HEK293 (cell line): Measurements from ENCODE around the gene NCAPG2.

ENCODE experiments used
- CTCF ChIA-PET: fragments of 350-600 bp; formaldehyde crosslinking; extraction: SDS; loops from one replicate; lab custom pipeline; 2021; ENCODE audit warnings: antibody characterized with exemption; lab: Yijun Ruan, JAX
- POLR2A ChIA-PET: fragments of 300-600 bp; formaldehyde crosslinking; extraction: SDS; loops from one replicate; lab custom pipeline; 2020; ENCODE audit warnings: antibody characterized with exemption, inconsistent platforms; lab: Yijun Ruan, JAX
- H3K27ac ChIP-seq: fragments of 200-500 bp; sonication (Bioruptor generic); 2 replicates; pipeline ENCODE4 v1.5.1; 2014; ENCODE audit warnings: low read depth, low read length, control low read depth, inconsistent platforms; ENCODE audit errors: extremely low read depth
- H3K36me3 ChIP-seq, 2 experiments: fragments of 200-500 bp in 1 of 2; sonication (Bioruptor generic) in 1 of 2; 1 replicate in 1 of 2; 2 replicates in 1 of 2; pipeline ENCODE4 v1.5.1; 2014 to 2017; ENCODE audit warnings: inconsistent platforms in 2 of 2, low read length in 2 of 2; ENCODE audit not compliant: control insufficient read depth in 2 of 2, insufficient read depth in 1 of 2
- H3K4me1 ChIP-seq: fragments of 200-500 bp; sonication (Bioruptor generic); 2 replicates; pipeline ENCODE4 v1.5.1; 2014; ENCODE audit warnings: mild to moderate bottlenecking, low read length, inconsistent platforms; ENCODE audit not compliant: control insufficient read depth, insufficient read depth
- H3K4me3 ChIP-seq: 2 replicates; pipeline ENCODE4 v1.5.1; 2011; ENCODE audit warnings: low read depth, mild to moderate bottlenecking, control low read depth, low read length, moderate library complexity
- H3K9me3 ChIP-seq: fragments of 200-500 bp; sonication (Bioruptor generic); 2 replicates; pipeline ENCODE4 v1.5.1; 2014; ENCODE audit warnings: low read depth, low read length, inconsistent platforms; ENCODE audit not compliant: control insufficient read depth, insufficient read depth
- BCL11B ChIP-seq: fragments of 450-650 bp; formaldehyde crosslinking; IDR thresholded peaks from 2 replicates; pipeline ENCODE4 v1.5.1; 2016; ENCODE audit warnings: low read depth, missing biosample characterization, missing genetic modification characterization
- GLI4 ChIP-seq: fragments of 450-650 bp; formaldehyde crosslinking; IDR thresholded peaks from 2 replicates; pipeline ENCODE4 v1.5.1; 2016; ENCODE audit warnings: missing biosample characterization, missing genetic modification characterization
- GLIS2 ChIP-seq: fragments of 450-650 bp; formaldehyde crosslinking; IDR thresholded peaks from 2 replicates; pipeline ENCODE4 v1.5.1; 2016; ENCODE audit warnings: missing biosample characterization, missing genetic modification characterization
- HOXA7 ChIP-seq: sonication (generic); formaldehyde crosslinking; IDR thresholded peaks from 2 replicates; pipeline ENCODE4 v1.8.1; 2022; ENCODE audit warnings: missing genetic modification reagents, borderline replicate concordance
- KLF17 ChIP-seq: fragments of 450-650 bp; formaldehyde crosslinking; IDR thresholded peaks from 2 replicates; pipeline ENCODE4 v1.5.1; 2016; ENCODE audit warnings: missing biosample characterization, missing genetic modification characterization
- OSR2 ChIP-seq: fragments of 450-650 bp; formaldehyde crosslinking; IDR thresholded peaks from 2 replicates; pipeline ENCODE4 v1.5.1; 2016; ENCODE audit warnings: missing biosample characterization, missing genetic modification characterization
- SCRT1 ChIP-seq: fragments of 450-650 bp; formaldehyde crosslinking; IDR thresholded peaks from 2 replicates; pipeline ENCODE4 v1.5.1; 2016; ENCODE audit warnings: missing biosample characterization, missing genetic modification characterization, borderline replicate concordance
- SP7 ChIP-seq: fragments of 450-650 bp; formaldehyde crosslinking; IDR thresholded peaks from 2 replicates; pipeline ENCODE4 v1.5.1; 2016; ENCODE audit warnings: missing biosample characterization, missing genetic modification characterization
- TCF7L2 ChIP-seq: IDR thresholded peaks from 2 replicates; pipeline ENCODE4 v1.6.1; 2011; ENCODE audit warnings: low read depth, mild to moderate bottlenecking, inconsistent platforms, low read length, moderate library complexity, borderline replicate concordance
- ZBTB6 ChIP-seq: fragments of 450-650 bp; formaldehyde crosslinking; IDR thresholded peaks from 2 replicates; pipeline ENCODE4 v1.5.1; 2017; ENCODE audit warnings: missing biosample characterization, missing genetic modification characterization
- ZNF19 ChIP-seq: fragments of 450-650 bp; formaldehyde crosslinking; IDR thresholded peaks from 2 replicates; pipeline ENCODE4; 2016; ENCODE audit warnings: missing biosample characterization, missing genetic modification characterization, low read depth
- ZNF211 ChIP-seq: fragments of 450-650 bp; formaldehyde crosslinking; IDR thresholded peaks from 2 replicates; pipeline ENCODE4 v1.5.1; 2016; ENCODE audit warnings: low read depth, missing biosample characterization, missing genetic modification characterization
- ZNF266 ChIP-seq: fragments of 450-650 bp; formaldehyde crosslinking; IDR thresholded peaks from 2 replicates; pipeline ENCODE4 v1.5.1; 2016; ENCODE audit warnings: missing biosample characterization, missing genetic modification characterization, low read depth
- ZNF404 ChIP-seq: fragments of 450-650 bp; formaldehyde crosslinking; IDR thresholded peaks from 2 replicates; pipeline ENCODE4 v1.5.1; 2017; ENCODE audit warnings: missing biosample characterization, missing genetic modification characterization
- ZNF621 ChIP-seq: fragments of 450-650 bp; formaldehyde crosslinking; IDR thresholded peaks from 2 replicates; pipeline ENCODE4 v1.5.1; 2017; ENCODE audit warnings: missing biosample characterization, missing genetic modification characterization
- ZNF654 ChIP-seq: fragments of 450-650 bp; formaldehyde crosslinking; IDR thresholded peaks from 2 replicates; pipeline ENCODE4 v1.5.1; 2016; ENCODE audit warnings: low read depth, missing biosample characterization, missing genetic modification characterization
- ZNF658 ChIP-seq: fragments of 450-650 bp; formaldehyde crosslinking; IDR thresholded peaks from 2 replicates; pipeline ENCODE4; 2016; ENCODE audit warnings: missing biosample characterization, missing genetic modification characterization
- ZNF704 ChIP-seq: fragments of 450-650 bp; formaldehyde crosslinking; IDR thresholded peaks from 2 replicates; pipeline ENCODE4 v1.5.1; 2016; ENCODE audit warnings: missing biosample characterization, missing genetic modification characterization
- ZNF76 ChIP-seq: fragments of 450-650 bp; formaldehyde crosslinking; IDR thresholded peaks from 2 replicates; pipeline ENCODE4; 2016; ENCODE audit warnings: low read depth, missing biosample characterization, missing genetic modification characterization, borderline replicate concordance
- ZNF768 ChIP-seq: fragments of 450-650 bp; formaldehyde crosslinking; IDR thresholded peaks from 2 replicates; pipeline ENCODE4 v1.5.1; 2018; ENCODE audit warnings: missing biosample characterization, mild to moderate bottlenecking, missing genetic modification characterization
- ZXDB ChIP-seq: fragments of 450-650 bp; formaldehyde crosslinking; IDR thresholded peaks from 2 replicates; pipeline ENCODE4 v1.5.1; 2016; ENCODE audit warnings: missing biosample characterization, missing genetic modification characterization
- TF ChIP-seq, protein P1 (sequence below): fragments of 450-650 bp; formaldehyde crosslinking; IDR thresholded peaks from 2 replicates; pipeline ENCODE4 v1.5.1; 2016; ENCODE audit warnings: missing biosample characterization, missing genetic modification characterization

NCAPG2 gene

GRCh38 chr7:158702944-158703343 lies 1.7 kb downstream of the NCAPG2 start (continued):
- no peak for TF ChIP-seq ZNF768 (tag by site-specific recombination)
- TF ChIP-seq, all 188 proteins: peak for 0

DNA sequence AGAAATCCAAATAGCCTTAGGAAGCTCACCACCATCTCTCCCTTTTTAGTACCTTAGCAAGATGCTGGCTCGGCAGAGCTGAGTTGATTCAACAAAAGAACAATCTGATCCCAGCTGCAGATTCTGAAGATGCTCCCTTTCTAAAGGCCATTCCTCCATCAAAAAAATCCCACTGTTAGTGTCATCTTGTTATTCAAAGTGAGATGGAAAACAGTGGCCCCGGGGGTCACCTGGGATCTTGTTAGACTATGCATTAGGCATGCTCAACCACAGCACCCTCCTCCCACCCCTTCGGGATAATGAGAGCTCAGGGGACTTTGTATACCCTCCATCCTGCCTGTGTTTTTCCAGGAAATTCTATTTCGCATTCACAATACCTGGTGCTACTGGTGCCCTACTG lies 2.4 kb downstream of the NCAPG2 start:
- CTCF ChIA-PET, result interaction anchor here (0.6 kb wide), 1 partner anchor 38 kb away, joined by 3 read pairs; no protein-coding TSS in a partner anchor
- Histone ChIP-seq H3K36me3 (peaks cover 0 to 56% of the 10 kb centered on the region in 2 experiments; a peak in 2 of 3 replicates), H3K27ac (no peak overlapping the region), H3K4me3 (no peak overlapping the region), H3K4me1 (no peaks in the 10 kb centered on the region)
- POLR2A ChIA-PET, result no interaction called here
- TF ChIP-seq BCL11B (tag by site-specific recombination), result no peak
- no peak for TF ChIP-seq ZNF704 (tag by site-specific recombination)
- TF ChIP-seq ZNF404 (tag by site-specific recombination), result no peak
- no peak for TF ChIP-seq ZXDB
- no peak for TF ChIP-seq ZNF658 (tag by site-specific recombination)
- TF ChIP-seq KLF17, result no peak
- no peak for TF ChIP-seq HOXA7
- no peak for TF ChIP-seq TCF7L2
- TF ChIP-seq ZNF266, result no peak
- no peak for TF ChIP-seq ZNF19 (tag by site-specific recombination)
- no peak for TF ChIP-seq SP7
- no peak for TF ChIP-seq ZNF211
- TF ChIP-seq OSR2, result no peak
- no peak for TF ChIP-seq ZNF654
- TF ChIP-seq SCRT1 (tag by site-specific recombination), result no peak
- TF ChIP-seq GLI4 (tag by site-specific recombination), result no peak
- TF ChIP-seq, protein P1, sequence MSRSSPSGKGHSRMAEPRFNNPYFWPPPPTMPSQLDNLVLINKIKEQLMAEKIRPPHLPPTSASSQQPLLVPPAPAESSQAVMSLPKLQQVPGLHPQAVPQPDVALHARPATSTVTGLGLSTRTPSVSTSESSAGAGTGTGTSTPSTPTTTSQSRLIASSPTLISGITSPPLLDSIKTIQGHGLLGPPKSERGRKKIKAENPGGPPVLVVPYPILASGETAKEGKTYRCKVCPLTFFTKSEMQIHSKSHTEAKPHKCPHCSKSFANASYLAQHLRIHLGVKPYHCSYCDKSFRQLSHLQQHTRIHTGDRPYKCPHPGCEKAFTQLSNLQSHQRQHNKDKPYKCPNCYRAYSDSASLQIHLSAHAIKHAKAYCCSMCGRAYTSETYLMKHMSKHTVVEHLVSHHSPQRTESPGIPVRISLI (tag by site-specific recombination), result no peak
- TF ChIP-seq ZNF76 (tag by site-specific recombination), result no peak
- no peak for TF ChIP-seq ZBTB6
- TF ChIP-seq, all 188 proteins: peak for 0
- H3K9me3 ChIP-seq, result no peaks in the 10 kb centered on the region

- TF ChIP-seq GLIS2 (tag by site-specific recombination) (no peak), ZNF621 (tag by site-specific recombination) (no peak)
- Histone ChIP-seq H3K27ac (no peak overlapping the region), H3K4me3 (no peak overlapping the region), H3K9me3 (no peaks in the 10 kb centered on the region), H3K36me3 (peaks cover 0 to 78% of the 10 kb centered on the region in 2 experiments; a peak in 2 of 3 replicates), H3K4me1 (no peaks in the 10 kb centered on the region)
- POLR2A ChIA-PET, result no interaction called here
- CTCF ChIA-PET, result interaction anchor here (0.6 kb wide), 1 partner anchor 130 kb away, joined by 3 read pairs; no protein-coding TSS in a partner anchor
These were observed 4.6 kb downstream of the NCAPG2 start for GRCh38 chr7:158700008-158700407.
